SK-N-MC (cell line): ENCODE results near the gene PDPK1.

ENCODE experiments used
- EZH2 ChIP-seq: fragments of 200-600 bp; sonication (generic); IDR thresholded peaks from one replicate; pipeline ENCODE4 v1.6.1; 2017; ENCODE audit warnings: antibody characterized with exemption
- POLR2AphosphoS5 ChIP-seq: IDR thresholded peaks from 2 replicates; pipeline ENCODE4 v1.6.1; 2012; ENCODE audit warnings: mild to moderate bottlenecking, low read depth, low read length, borderline replicate concordance

DNA sequence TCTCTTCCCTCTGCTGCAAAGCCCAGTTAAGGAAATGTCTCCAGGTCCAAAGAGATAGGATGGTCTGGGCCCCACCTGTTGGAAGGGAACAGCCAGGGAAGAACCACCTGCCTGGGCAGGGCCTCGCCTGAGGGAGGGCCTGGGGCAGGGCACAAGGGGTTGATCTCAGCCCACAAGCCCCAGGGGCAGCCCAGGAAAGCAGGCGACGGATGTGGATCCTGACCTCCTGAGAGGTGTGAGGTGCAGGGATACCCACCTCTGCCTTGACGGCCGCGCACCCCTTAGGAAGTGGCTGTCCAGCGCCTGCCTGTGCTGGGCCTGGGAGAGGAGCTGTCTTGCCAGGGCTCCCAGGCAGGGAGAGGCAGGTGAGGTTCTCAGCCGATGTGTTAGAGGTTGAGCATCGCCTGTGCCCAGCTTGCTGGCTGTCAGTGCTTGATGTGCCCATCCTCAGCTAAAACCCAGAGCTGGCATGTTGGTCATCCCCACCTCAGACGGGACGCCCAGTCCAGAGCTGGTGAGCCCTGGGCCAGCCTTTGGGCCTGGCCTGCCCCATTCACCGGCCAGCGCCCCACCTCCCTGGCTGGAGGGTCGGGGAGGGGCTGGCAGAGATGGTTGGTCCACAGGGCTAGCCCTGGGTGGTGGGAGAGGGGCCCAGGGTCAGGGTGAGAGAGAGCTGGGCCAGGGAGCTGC is 7.0 kb upstream of the PDPK1 start:
- TF ChIP-seq EZH2 (no peak), POLR2AphosphoS5 (no peak)
